ENCODE results near the gene CCL3.
"Not testable (repeated sequence)": the region's sequence is repeated elsewhere in the genome, so short reads cannot be mapped to it uniquely, and the experiment has no call there.

CCL3 gene

GRCh38 chr17:36115649-36115977 is 25.7 kb upstream of the CCL3 start:
- not testable (repeated sequence) for DNase-seq (ENCODE audit: low spot score)

DNA sequence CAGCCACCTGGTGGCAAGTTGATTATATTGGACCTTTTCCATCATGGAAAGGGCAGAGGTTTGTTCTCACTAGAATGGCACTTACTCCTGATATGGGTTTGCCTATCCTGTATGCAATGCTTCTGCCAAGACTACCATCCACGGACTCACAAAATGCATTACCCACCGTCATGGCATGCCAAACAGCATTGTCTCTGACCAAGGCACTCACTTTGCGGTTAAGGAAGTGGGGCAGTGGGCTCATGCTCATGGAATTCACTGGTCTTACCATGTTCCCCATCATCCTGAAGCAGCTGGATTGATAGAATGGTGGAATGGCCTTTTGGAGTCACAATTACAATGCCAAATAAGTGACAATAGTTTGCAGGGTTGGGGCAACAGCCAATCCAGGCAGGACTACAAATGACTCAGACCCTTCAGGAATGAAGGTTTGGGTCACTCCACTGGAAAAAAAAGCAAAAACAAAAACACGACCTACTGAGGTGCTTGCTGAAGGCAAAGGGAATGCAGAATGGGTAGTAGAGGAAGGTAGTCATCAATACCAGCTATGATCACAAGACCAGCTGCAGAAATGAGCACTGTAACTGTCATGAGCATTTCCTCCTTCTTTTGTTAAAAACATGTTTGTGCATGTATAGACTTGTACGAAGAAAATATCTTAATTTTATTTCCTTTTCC is 25.2 kb upstream of the CCL3 start:
- DNase-seq (ENCODE audit: low spot score) = not testable (repeated sequence)

- not testable (repeated sequence) for DNase-seq (ENCODE audit: low spot score)
These were observed 23.2 kb upstream of the CCL3 start for GRCh38 chr17:36113131-36113530.

- no peak for DNase-seq (ENCODE audit: low spot score)
These were observed 22.6 kb upstream of the CCL3 start for GRCh38 chr17:36112572-36112971.

DNA sequence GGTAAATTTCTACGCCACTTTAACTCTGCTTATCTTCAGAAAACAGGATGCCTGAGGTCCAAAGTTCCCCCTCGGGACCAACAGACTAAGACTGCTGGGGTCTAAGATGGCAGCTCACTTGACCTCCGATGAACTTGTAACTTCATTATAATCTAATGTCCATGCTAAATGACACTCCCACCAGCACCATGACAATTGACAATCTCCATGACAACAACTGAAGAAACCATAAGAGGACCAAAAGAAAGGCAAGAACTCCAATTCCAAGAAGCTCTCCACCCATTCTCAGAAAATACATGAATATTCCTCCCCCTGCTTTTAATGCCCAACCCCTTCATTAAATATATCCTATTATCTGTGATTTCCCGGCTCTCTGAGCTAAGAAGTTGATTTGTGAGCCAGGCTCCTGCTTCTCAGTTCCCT is 21.1 kb upstream of the CCL3 start:
- DNase-seq (ENCODE audit: low spot score) = no peak

- DNase-seq (ENCODE audit: low spot score) = not testable (repeated sequence)
These were observed 18.3 kb upstream of the CCL3 start for GRCh38 chr17:36108265-36108664.

- no peak for DNase-seq (ENCODE audit: low spot score)
These were observed 17.7 kb upstream of the CCL3 start for GRCh38 chr17:36107660-36108059.

DNA sequence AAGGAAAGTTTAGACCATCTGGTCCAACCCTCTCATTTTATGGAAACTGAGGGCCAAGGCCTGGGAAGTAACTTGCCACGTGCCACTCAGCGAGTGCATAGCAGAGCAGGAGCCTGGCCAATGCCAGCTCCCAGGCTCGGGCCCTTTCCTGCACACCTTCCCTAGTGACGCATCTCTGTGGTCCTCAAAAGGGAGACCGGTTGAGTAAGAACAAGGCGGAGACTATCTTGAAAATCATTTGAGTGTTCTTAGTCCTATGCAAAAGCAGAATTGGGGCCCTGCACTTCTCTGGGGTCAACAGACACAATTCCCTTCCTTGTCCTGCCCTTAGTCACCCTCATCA is 16.5 kb upstream of the CCL3 start:
- no peak for DNase-seq (ENCODE audit: low spot score)

DNA sequence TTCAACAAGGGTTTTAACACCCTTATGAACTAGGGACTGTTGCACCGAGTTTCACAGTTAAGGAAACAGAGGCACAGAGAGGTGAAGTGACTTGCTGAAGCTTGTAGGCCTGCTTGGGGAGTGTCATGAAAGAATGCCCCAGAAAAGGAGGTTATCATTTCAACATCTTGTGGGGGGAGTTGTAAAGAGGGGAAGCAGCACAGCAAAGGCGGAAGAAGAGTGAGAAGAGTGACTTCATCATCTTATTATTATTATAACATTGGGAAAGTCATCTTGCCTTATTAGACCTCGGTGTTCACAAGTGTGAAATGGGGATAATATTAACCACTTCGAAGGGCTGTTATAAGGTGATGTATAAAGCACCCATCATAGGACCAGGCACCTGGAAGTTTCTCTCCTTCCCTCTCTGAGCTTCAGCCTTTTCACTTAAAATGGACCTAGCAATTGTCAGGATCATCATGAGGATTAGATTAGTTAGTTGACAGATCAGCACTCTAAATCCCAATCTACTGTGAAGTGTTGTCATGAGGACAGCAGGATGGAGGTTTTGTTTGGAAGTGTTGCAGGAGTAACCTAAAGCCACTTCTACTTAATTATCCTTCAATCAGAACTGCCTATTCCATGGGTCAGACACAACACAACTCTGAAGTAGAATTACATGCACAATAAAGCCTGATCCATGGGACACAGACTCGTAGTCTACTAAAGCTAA is 16.0 kb upstream of the CCL3 start:
- DNase-seq (ENCODE audit: low spot score) = no peak

GRCh38 chr17:36104701-36105181 is 14.8 kb upstream of the CCL3 start:
- DNase-seq (ENCODE audit: low spot score) = no peak

DNA sequence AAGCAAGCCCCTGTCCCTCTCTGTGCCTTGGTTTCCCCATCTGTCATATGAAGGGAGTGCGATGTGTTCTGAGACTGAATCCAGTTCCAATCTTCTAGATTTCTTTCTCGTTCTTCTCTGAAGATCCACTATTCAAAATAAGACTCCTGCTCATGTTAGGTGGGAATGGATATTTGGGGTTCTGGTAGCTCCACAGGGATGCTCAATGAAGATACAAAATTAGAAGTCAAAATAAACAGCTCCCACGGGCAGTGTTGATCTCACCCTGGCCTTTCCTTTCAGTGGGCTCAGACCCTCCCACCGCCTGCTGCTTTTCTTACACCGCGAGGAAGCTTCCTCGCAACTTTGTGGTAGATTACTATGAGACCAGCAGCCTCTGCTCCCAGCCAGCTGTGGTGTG is 14.3 kb upstream of the CCL3 start:
- not testable (repeated sequence) for DNase-seq (ENCODE audit: low spot score)

GRCh38 chr17:36103401-36103975 is 13.5 kb upstream of the CCL3 start, which contains the start of gene CCL4:
TSS of gene CCL4 (plus strand) at chr17:36103827. CDS start at chr17:36103906, 79 bp downstream.
- not testable (repeated sequence) for DNase-seq (ENCODE audit: low spot score)

- not testable (repeated sequence) for DNase-seq (ENCODE audit: low spot score)
These were observed 9.1 kb upstream of the CCL3 start for GRCh38 chr17:36099004-36099403.

GRCh38 chr17:36095992-36096391 is 6.0 kb upstream of the CCL3 start:
- DNase-seq (ENCODE audit: low spot score) = no peak

DNA sequence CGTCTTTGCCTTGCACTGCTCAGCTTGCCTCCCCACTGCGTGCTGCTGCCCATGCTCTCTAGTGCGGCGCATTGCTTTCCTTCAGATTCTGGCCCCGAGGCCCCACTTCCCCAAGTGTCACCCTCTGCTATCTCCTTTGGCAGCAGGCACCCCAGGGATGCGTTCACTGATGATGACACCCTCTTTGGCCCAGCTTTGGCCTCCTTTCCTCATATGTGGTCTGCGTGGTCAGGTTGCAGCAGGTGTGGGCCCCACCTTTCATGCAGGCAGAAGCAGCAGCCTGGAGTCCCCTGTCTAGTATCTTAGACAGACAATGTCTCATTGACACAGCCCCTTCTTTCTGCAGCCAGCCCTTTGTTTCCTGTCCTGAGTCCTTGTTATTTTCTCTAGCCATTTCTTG is 4.8 kb upstream of the CCL3 start:
- no peak for DNase-seq (ENCODE audit: low spot score)

GRCh38 chr17:36094232-36094631 is 4.3 kb upstream of the CCL3 start:
- DNase-seq (ENCODE audit: low spot score) = no peak

- not testable (repeated sequence) for DNase-seq (ENCODE audit: low spot score)
These were observed 2.8 kb upstream of the CCL3 start for GRCh38 chr17:36092715-36093114.

DNA sequence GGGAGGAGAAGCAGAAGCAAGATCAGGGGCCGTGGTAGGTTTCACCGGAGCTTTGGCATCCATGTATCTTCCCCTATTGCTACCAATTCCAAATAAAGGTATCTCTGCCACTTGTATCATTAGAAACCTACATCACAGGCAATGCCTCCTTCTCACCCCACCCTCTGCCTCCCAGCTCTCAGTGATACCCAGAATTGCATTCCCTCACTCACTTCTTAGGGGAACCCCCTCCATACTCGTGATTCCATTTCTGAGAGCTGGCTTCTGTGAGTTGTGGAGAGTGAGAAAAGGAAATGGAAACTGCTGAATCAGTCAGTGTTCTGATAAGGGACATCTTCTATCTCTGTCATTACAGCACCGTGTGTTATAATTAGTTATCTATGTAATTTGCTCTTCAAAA is 2.3 kb upstream of the CCL3 start:
- no peak for DNase-seq (ENCODE audit: low spot score)

DNA sequence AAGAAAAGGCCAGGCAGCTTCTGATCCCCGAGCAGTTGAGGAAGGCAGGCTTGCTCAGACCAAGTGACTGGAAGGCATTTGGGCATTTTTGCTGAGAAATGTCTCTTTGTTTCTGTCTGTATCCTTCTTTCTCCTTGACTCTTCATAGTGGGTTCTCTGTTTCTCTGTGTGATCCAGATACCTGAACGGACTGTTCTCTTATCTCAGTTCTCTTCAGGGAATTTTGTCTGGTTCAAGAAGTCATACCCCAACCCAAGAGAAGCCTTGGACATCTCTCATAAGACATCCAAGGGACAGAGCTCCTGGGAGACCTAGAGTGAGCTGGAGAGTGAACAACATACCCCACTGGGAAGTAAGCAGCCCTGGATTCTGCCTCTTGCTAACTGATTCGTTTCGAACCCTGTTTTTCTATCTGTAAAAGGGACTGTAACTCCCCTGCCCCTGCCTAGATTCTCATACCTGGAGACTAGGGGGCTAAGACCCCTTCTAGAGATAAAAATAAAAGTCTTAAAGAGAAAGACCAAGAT is 541 bp downstream of the CCL3 start:
- no peak for DNase-seq (ENCODE audit: low spot score)

GRCh38 chr17:36088670-36089338 is 1.1 kb downstream of the CCL3 start:
- DNase-seq (ENCODE audit: low spot score) = no peak

DNA sequence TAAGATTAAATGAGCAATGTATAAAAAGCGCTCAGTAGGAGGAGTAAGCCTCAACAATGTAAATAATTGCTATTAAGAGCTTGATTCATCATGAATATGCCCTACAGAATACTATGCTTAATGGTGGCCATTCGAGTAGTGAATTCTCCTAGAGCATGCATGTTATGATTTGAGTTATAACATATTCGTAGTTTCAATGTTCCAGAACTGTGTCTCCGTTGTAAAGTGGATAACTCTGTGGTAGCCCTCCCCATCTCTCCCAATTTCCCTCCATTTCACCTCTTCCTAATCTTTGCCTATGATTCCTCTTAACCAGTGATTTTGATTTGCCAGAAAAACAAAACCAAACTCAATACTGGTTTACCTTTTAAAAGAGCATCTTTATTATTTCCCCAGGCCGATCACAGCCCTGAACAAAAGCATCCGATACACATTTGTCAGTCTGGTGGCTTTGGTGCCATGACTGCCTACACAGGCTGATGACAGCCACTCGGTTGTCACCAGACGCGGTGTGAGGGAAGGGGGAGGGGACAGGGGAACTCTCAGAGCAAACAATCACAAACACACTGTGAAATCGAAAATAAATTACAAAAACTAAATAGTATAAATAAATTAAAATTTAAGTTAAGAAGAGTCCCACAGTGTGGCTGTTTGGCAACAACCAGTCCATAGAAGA is 1.9 kb downstream of the CCL3 start:
- DNase-seq (ENCODE audit: low spot score) = not testable (repeated sequence)

- not testable (repeated sequence) for DNase-seq (ENCODE audit: low spot score)
These were observed 2.5 kb downstream of the CCL3 start for GRCh38 chr17:36087471-36087870.

All from AG20443 (cell line).